HepG2 (cell line): ENCODE data around the gene PGRMC2. TPM values are rescaled to one million over a fixed set of nuclear protein-coding genes. Genes with fewer than 3 reads are reported as not detected.

Source experiments
- ELF1 ChIP-seq: sonication (generic); formaldehyde crosslinking; IDR thresholded peaks from 2 replicates; pipeline ENCODE4 v1.4.0; 2020; ENCODE audit warnings: missing genetic modification reagents
- FOXO1 ChIP-seq: sonication (generic); formaldehyde crosslinking; IDR thresholded peaks from 2 replicates; pipeline ENCODE4 v1.4.0; 2020; ENCODE audit warnings: missing genetic modification reagents
- GPBP1L1 ChIP-seq: sonication (generic); formaldehyde crosslinking; IDR thresholded peaks from 2 replicates; pipeline ENCODE4 v1.5.0; 2020; ENCODE audit warnings: mild to moderate bottlenecking, missing genetic modification reagents
- MAF1 ChIP-seq: sonication (generic); formaldehyde crosslinking; IDR thresholded peaks from 2 replicates; pipeline ENCODE4 v1.5.0; 2020; ENCODE audit warnings: missing genetic modification reagents, borderline replicate concordance
- MBNL3 ChIP-seq: fragments of 250-450 bp; sonication (Bioruptor Pico); conservative IDR thresholded peaks from 2 replicates; pipeline ENCODE4 v1.8.0; 2022; ENCODE audit warnings: mild to moderate bottlenecking, inconsistent platforms
- MEIS2 ChIP-seq: sonication (generic); formaldehyde crosslinking; IDR thresholded peaks from 2 replicates; pipeline ENCODE4 v1.9.0; 2021; ENCODE audit warnings: mild to moderate bottlenecking, missing genetic modification reagents
- NCOA1 ChIP-seq: sonication (generic); formaldehyde crosslinking; IDR thresholded peaks from 2 replicates; pipeline ENCODE4 v1.9.0; 2021; ENCODE audit warnings: missing genetic modification reagents
- PLSCR1 ChIP-seq: sonication (generic); formaldehyde crosslinking; IDR thresholded peaks from 2 replicates; pipeline ENCODE4 v1.5.0; 2020; ENCODE audit warnings: missing genetic modification reagents, mild to moderate bottlenecking, borderline replicate concordance
- RAD51 ChIP-seq: fragments of 450-650 bp; IDR thresholded peaks from 2 replicates; pipeline ENCODE4 v1.6.1; 2016; ENCODE audit warnings: borderline replicate concordance
- REPIN1 ChIP-seq: sonication (generic); formaldehyde crosslinking; IDR thresholded peaks from 2 replicates; pipeline ENCODE4 v1.8.0; 2022; ENCODE audit warnings: missing genetic modification reagents, low read depth, mild to moderate bottlenecking, borderline replicate concordance
- RXRB ChIP-seq: IDR thresholded peaks from 2 replicates; pipeline ENCODE4 v1.6.1; 2016; ENCODE audit warnings: borderline replicate concordance, missing genetic modification reagents, missing compliant biosample characterization
- SP4 ChIP-seq: sonication (generic); formaldehyde crosslinking; IDR thresholded peaks from 2 replicates; pipeline ENCODE4 v1.8.1; 2023; ENCODE audit warnings: mild to moderate bottlenecking, missing genetic modification reagents
- TARDBP ChIP-seq: sonication (generic); formaldehyde crosslinking; IDR thresholded peaks from 2 replicates; pipeline ENCODE4 v1.8.0; 2022; ENCODE audit warnings: mild to moderate bottlenecking, missing genetic modification reagents
- ZFYVE20 ChIP-seq: sonication (generic); formaldehyde crosslinking; IDR thresholded peaks from 2 replicates; pipeline ENCODE4 v1.8.0; 2023; ENCODE audit warnings: low read depth, mild to moderate bottlenecking, moderate library complexity, missing genetic modification reagents, borderline replicate concordance
- ZNF468 ChIP-seq: sonication (generic); formaldehyde crosslinking; IDR thresholded peaks from 2 replicates; pipeline ENCODE4 v1.8.0; 2022; ENCODE audit warnings: mild to moderate bottlenecking, moderate library complexity, missing genetic modification reagents
- ZNF546 ChIP-seq: sonication (generic); formaldehyde crosslinking; conservative IDR thresholded peaks from 2 replicates; pipeline ENCODE4 v1.8.1; 2023; ENCODE audit warnings: mild to moderate bottlenecking, missing genetic modification reagents
- ZNF569 ChIP-seq: sonication (generic); formaldehyde crosslinking; IDR thresholded peaks from 2 replicates; pipeline ENCODE4 v1.5.0; 2020; ENCODE audit warnings: mild to moderate bottlenecking, missing genetic modification reagents, moderate library complexity, borderline replicate concordance
- ZNF749 ChIP-seq: sonication (generic); formaldehyde crosslinking; IDR thresholded peaks from 2 replicates; pipeline ENCODE4 v1.8.0; 2022; ENCODE audit warnings: mild to moderate bottlenecking, missing genetic modification reagents, moderate library complexity, borderline replicate concordance
- ZNF784 ChIP-seq: sonication (generic); formaldehyde crosslinking; IDR thresholded peaks from 2 replicates; pipeline ENCODE4 v1.5.1; 2020; ENCODE audit warnings: missing genetic modification reagents, mild to moderate bottlenecking, borderline replicate concordance
- ZNF883 ChIP-seq: sonication (generic); formaldehyde crosslinking; IDR thresholded peaks from 2 replicates; pipeline ENCODE4 v1.5.1; 2020; ENCODE audit warnings: mild to moderate bottlenecking, missing genetic modification reagents; ENCODE audit errors: not compliant biosample characterization
- polyA plus RNA-seq, 8 experiments: library from polyadenylated mRNA; depleted of rRNA in 3 of 8; stranded (reverse) in 7 of 8; unstranded in 1 of 8; fragments of >200 nt; fragmentation: Illumina TruSeq in 4 of 8; extraction: Trizol in 4 of 8; gene quantifications; 2 replicates each; pipeline versions ENCODE4 v1.2.1 to v1.2.3, GENCODE V29; 2011 to 2016; ENCODE audit warnings: low read depth in 4 of 8, missing spikeins in 1 of 8, mixed read lengths in 1 of 8; ENCODE audit not compliant: insufficient read depth in 1 of 8
- total RNA-seq, 5 experiments: library from RNA; depleted of rRNA; stranded (reverse); fragments of >200 nt; fragmentation: Illumina TruSeq; extraction: Trizol; gene quantifications; 2 replicates each; pipeline ENCODE4 v1.2.3, GENCODE V29; 2016; ENCODE audit warnings: low read depth in 1 of 5
- TF ChIP-seq, protein P1 (sequence below): sonication (generic); formaldehyde crosslinking; IDR thresholded peaks from 2 replicates; pipeline ENCODE4 v1.4.0; 2020; ENCODE audit warnings: low read depth, mild to moderate bottlenecking, missing genetic modification reagents
- TF ChIP-seq, protein P2 (sequence below): IDR thresholded peaks from 2 replicates; pipeline ENCODE4 v1.6.1; 2016; ENCODE audit warnings: low read depth

PGRMC2 gene
- total and polyA plus RNA-seq, 2 of the 13 experiments (the other 11 are each of a cell fraction or from before 2014, with no cell fraction given), result 16.0 to 19.8 TPM

GRCh38 chr4:128310266-128310697 is 22.7 kb upstream of the PGRMC2 start (continued):
- TF ChIP-seq, protein P1, sequence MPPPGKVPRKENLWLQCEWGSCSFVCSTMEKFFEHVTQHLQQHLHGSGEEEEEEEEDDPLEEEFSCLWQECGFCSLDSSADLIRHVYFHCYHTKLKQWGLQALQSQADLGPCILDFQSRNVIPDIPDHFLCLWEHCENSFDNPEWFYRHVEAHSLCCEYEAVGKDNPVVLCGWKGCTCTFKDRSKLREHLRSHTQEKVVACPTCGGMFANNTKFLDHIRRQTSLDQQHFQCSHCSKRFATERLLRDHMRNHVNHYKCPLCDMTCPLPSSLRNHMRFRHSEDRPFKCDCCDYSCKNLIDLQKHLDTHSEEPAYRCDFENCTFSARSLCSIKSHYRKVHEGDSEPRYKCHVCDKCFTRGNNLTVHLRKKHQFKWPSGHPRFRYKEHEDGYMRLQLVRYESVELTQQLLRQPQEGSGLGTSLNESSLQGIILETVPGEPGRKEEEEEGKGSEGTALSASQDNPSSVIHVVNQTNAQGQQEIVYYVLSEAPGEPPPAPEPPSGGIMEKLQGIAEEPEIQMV (CRISPR knock-in tag), result no peak
- TF ChIP-seq TARDBP (CRISPR knock-in tag) (0 out of 2 replicates have a peak, but pooled peaks have one; percentile 46), FOXO1 (CRISPR knock-in tag) (peak; percentile 42; the same call in 1 of the 2 replicates), RAD51 (no peak), NCOA1 (CRISPR knock-in tag) (no peak), GPBP1L1 (no peak), REPIN1 (no peak), ZFYVE20 (CRISPR knock-in tag) (no peak), ZNF546 (no peak), ZNF883 (CRISPR knock-in tag) (no peak), RXRB (peak; percentile 63; the same call in 1 of the 2 replicates), MBNL3 (CRISPR knock-in tag) (no peak), PLSCR1 (CRISPR knock-in tag) (no peak), MAF1 (CRISPR knock-in tag) (no peak), ZNF468 (CRISPR knock-in tag) (no peak), SP4 (CRISPR knock-in tag) (no peak), ZNF569 (CRISPR knock-in tag) (no peak), ELF1 (no peak), ZNF749 (CRISPR knock-in tag) (no peak), MEIS2 (CRISPR knock-in tag) (no peak), ZNF784 (CRISPR knock-in tag) (no peak)
- TF ChIP-seq, protein P2, sequence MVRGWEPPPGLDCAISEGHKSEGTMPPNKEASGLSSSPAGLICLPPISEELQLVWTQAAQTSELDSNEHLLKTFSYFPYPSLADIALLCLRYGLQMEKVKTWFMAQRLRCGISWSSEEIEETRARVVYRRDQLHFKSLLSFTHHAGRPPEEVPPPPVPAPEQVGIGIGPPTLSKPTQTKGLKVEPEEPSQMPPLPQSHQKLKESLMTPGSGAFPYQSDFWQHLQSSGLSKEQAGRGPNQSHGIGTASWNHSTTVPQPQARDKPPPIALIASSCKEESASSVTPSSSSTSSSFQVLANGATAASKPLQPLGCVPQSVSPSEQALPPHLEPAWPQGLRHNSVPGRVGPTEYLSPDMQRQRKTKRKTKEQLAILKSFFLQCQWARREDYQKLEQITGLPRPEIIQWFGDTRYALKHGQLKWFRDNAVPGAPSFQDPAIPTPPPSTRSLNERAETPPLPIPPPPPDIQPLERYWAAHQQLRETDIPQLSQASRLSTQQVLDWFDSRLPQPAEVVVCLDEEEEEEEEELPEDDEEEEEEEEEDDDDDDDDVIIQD (CRISPR knock-in tag), result peak; percentile 36; the same call in 1 of the 2 replicates
